GM19324 (cell line): ENCODE measurements around the gene SORCS3.

Experiments
- ATAC-seq: cut with Tn5 transposase; IDR thresholded peaks from one replicate; pipeline ENCODE4 v1.9.1; 2021; ENCODE audit warnings: mild to moderate bottlenecking, moderate library complexity; ENCODE audit not compliant: unreplicated experiment, low FRiP score

Gene SORCS3

DNA sequence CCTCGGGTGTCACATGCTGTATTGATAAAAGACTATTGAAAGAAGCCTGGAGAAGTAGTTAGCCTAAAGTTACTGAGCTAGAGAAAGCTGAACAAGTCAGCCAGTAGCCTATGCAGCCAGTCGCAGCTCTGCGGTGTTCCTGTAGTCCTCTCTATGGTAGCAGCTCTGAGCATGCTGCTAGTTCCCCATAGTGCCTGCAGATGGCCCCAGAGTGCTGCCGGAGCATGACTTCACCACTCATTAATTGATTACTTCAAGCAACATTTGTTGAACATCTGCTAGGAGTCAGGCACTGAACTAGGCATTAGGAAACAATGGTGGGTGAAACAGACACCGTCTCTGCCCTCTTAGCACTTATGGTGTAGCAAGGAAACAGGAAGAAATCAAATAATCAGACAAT, 422.7 kb downstream of the SORCS3 start:
- ATAC-seq: no peak

DNA sequence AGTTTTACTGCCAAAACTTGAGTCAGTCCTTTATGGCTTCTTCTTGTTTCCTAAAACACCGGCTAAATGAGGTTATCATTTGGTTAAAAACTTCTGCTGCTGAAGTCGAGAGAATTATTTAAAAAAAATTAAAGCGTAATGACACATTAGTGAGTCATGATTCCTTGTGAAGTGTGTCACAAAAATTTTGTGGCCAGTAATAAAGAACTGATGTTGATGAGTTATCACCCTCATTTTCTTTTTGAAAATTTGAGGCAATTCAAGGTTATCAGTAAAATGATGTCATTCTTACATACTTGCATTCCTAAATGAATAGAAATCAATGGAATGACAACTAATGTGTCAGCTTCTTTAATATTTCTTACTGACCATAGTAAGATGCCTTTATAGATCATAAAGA, 427.4 kb downstream of the SORCS3 start:
- ATAC-seq: no peak

DNA sequence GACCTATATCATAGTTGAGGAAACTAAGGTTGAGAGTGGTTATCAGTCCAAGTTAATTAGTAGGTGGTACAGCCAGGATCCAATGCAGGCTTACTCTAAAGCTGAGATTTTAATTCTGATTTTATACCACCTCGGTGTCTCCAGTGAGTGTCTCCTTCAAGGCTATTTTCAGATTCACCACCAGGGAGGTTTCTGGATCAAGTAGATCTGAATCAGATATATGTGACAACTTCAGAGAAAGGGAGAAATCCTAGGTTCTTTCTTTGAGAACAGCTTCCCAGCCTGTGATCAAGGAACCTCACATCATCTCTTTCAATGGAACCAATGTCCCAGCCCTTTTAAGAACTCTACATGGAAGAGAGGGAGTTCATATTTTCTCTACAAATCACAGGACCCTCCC, 429.2 kb downstream of the SORCS3 start:
- ATAC-seq: no peak

DNA sequence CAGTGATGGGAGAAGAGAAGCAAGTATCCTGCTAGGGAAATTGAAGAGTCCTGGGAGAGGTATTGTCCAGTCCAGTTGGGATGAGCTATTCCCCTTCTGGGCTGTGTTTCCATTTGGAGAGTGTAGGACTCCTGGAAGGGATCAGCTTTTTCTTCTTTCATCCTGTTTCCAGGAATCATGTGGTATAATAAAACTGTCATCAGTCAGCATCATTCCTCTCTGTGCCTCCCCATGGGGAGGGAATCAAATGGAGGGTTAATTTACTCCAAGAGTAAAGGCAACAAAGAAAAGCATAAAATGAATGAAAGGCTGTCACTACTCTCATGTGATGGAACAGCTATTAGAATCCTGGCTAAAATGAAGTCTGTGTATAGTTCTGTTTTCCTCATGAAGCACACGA, 429.9 kb downstream of the SORCS3 start:
- ATAC-seq: no peak

DNA sequence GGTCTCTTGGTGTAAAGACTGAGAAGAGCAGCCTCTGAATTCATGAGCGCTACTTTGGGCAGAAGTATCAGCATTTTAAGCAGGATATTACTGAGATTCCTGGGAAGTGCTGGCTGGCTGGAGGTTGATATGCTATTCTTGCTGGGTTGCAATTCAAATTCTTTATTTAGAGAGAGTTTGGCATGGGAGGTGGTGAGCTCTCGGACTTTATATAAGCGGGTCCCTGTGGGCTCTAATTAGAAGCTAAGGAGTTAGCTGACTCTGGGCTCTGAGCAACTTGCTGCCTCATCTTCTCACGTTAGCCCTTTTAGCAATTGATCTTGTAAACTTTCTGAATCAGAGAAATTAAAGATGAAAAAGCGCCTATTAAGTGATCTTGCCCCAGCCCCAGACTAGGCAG, 430.9 kb downstream of the SORCS3 start:
- no peak for ATAC-seq

DNA sequence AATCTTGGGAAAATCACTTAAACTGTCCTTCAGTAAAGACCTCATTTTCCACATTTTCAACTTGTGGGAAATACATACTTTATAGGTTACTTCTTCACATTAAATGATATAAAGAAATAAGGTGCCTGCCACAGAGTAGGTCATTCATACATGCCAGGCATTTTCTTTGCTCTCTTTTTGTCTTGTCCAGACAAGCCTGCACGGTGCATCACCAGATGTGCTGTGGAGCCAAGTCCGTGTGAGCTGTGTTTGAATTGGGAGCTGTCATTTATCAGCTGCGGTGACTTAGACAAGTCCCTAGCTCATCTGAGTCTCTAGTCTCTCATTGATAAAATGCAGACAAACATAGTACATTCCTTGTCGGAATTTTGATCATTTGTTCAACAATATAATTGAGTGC, 432.9 kb downstream of the SORCS3 start:
- ATAC-seq: no peak

DNA sequence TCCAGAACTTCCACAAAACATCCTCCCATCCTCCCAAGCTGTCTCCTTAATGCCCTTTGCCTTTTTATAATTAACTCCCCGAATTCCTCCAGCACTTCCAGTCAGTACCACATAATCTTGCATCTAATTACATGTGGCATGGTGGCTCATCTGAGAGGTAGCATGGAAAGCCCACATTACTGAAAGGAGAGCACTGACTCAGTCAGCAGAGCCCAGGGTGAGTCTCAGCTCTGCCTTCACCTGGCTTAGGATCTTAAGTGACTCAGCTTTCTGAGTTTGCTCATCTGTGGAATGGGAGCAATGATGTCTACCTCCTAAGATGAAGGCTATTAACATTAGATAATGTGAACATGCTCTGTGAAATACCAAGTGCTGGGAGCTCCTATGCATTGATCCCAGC, 433.9 kb downstream of the SORCS3 start:
- ATAC-seq: no peak

DNA sequence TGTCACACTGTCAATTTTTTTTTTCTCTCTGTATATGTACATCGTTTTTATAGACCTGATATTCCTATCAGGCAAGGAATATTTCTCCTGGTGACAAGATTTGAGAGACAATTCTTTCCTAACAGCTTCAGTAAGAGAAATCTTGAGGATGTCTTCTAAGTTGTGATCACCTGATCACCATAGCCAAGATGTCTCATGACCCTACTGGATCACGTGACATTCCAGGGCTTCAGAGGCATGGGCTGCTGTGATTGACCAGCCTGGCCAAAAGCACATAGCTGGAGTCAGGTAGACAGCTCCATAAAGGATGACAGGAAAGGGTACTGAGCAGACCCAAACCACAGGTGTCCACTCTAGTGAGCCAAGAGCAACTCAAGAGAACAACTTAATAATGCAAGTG, 444.9 kb downstream of the SORCS3 start:
- ATAC-seq: no peak

DNA sequence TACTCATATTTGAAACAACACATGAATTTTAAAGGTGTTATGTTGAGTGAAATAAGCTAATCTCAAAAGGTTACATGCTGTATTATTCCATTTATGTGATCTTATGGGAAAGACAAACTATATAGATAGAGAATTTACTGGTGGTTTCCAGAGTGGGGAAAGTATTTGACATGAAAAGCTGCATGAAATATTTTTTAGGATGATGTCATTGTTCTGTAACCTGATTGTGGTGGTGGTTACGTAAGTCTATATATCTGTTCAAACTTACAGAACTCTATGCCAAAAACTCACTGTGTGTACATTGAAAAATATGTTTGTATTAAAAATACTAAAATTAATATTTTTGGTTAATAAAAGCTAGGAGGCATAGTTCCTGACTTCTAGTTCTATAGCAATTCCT, 453.0 kb downstream of the SORCS3 start:
- no peak for ATAC-seq

DNA sequence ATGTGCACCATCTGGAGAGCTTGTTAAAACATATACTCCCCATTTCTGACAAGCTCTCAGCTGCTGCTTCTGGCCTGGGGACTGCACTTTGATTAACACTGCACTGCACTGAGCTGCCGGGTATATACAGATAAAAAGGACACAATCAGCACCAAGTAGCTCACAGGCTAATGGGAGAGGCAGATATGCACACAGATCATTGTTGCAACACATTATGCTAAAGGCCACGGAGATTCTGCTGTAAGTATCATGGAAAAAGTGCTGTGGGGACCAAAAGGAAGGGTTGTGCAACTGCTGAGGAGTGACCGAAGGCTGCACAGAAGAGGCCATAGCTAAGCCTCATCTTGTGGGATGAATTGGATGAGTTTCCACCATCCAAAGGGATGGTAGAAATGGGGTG, 455.2 kb downstream of the SORCS3 start:
- no peak for ATAC-seq

DNA sequence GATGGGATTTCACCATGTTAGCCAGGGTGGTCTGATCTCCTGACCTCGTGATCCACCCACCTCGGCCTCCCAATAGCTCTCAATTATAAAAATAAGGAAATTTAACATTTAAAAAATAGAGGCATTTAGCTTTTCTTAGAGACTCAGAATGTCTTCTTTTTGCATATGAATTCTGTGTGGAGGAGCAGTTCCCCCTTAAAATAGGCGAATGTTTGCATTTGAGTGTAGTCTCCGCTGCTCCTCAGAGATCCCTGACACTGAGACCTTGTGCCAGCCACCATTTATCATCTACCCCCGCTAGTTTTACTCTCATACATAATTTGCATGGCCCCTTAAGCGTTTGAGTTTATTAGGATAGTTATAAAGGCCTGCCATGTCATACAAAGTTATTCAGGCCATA, 461.9 kb downstream of the SORCS3 start:
- ATAC-seq: no peak

DNA sequence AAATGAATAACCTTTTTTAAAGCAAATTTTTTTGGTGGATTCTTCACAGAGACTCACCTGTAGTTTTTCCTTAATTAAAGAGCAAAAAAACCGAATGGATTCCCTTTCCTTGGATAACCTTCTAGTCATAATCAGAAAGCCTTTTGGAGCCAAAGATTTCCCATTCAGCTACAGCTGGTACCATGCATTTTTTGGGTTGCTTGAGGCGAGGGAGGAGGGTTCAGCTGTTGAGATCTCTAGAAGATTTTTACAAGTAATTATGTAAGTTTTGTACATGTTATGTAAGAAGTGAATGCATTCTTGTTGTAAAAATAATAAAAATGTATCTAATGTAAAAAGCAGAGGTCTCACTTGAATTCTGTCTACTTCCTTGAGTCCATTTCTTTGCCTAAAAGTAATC, 463.2 kb downstream of the SORCS3 start:
- ATAC-seq: no peak

DNA sequence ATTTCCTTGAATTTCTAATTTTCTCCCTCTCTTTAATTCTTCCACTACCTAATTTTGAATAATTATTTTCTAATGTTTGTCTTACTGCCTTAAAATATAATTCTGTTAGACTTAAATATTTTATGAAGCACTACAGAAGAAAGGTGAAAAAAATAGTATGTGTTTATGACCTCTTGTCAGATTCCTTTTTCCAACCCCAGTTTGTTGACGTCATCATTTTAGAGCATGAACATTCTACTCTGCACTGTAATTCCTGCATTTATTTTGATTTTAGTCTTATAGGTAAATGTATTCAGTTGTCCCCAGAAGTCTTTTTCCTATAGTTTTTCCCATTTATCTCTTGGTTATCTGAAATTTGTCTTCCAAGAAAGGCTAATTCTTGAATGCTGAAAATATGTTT, 468.1 kb downstream of the SORCS3 start:
- ATAC-seq: no peak

DNA sequence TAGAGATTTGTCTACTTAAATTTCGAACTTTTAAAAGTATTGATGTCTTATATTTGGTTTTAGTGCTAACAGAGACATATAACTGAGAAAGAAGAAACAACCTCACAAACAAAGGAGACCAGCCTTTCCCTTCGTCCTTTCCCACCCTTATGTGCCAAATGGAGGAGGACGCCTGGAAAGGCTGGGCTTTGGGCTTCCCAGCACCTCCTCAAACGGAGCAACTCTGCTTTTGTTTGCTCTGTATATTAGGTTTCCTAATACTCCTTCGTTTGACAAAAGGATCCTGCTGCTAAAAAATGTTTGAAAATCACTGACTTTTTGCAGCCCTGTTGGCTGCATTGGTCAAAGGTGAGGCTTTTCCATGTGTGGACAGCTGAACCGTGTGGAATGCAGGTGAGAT, 471.8 kb downstream of the SORCS3 start:
- no peak for ATAC-seq

DNA sequence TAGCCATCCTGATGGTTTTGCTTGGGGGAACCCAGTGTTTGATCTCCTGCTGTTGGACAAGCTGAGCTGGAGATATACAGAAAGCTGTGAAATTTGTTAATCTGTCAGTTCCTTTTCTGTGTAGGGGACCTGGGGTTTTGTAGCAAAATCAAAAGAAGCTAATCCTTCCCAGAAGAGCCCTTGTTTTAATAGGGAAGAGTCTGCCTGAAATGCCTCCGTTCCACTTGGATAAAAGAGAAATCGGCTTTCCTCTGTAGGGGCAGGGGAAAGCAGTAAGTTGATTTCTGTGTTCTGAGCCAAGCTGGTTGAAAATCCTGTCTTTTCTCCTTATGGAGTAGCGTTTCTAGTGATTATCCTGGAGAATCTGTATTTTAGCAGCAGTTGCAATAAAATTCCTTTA, 472.6 kb downstream of the SORCS3 start:
- no peak for ATAC-seq

DNA sequence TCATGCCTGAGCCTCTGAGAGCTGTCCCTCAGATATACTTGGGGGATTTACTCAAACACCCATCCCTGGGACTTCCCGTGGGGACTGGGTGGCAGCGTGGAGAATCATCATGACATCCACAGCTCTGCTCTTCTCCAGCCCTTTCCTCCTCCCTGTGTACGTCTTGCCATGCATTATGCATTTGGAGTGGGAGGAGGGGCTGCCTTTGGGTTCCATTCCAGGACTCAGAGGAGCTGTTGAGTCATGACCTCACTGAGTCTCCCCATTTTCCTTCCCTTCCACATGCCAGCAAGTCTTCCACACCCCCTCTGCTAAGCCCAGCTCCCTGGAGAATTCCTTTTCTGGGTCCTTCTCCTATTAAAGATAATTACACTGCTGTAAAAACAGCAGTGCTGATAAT, 480.7 kb downstream of the SORCS3 start:
- ATAC-seq: no peak

DNA sequence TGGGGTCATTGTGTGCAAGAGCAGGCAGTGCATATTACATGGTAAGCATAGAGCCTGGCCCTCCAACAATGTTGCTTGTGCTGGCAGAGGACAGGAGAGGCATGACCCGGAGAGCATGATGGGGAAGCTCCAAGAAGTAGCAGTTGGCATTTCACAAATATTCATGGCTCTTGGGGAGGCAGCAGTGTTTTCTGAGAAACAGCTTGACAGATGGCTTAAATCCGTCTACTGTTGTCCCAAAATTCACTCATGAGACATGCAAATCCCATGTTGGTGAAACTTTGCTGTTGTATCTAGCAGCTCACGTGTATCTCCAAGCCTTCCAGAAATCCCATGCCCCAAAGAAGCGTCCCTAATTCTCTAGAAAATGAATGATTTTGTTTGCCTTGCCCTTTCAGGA, 487.0 kb downstream of the SORCS3 start:
- no peak for ATAC-seq

DNA sequence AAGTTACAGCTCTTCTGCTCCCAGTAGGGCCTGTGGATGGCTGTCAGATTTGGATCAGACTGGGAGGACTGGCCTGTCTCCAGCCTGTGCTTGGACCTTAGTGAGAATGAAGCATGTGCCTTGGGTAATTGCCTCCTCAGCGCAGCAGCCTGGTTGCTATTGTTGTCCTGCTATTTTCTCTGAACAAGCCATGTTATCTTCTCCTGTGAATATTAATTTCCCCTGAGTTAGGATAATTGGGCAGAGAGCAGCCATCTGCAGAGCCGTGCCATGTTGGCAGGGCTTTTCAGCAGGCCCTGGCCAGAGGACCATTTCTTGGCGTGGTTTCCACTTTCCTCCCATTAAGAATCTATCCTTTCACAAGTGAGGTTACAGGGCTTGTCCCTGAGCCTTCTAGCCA, 497.3 kb downstream of the SORCS3 start:
- no peak for ATAC-seq

DNA sequence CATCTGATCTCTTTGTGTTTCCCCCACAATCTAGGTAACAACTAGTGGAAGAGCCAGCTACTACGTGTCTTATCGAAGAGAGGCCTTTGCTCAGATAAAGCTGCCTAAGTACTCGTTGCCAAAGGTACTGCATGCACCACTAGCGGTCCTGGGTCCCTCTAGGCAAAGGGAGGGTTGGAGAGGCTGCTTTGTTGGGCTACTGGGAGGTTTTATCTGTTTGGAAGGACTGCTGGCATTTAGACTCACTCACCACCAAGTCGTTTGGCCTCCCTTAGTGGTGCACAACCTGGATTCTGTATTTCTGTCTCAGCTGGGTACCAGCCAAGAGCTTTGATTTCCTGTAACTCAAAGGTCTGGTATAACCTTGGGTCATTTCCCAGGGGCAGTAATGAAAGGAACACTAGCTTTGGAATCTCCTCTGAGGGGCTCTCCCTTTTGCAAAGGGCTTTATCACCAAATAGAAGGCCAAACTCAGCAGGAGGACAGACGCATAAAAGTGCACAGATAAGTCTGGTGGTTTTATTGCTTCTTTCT, 498.3 kb downstream of the SORCS3 start:
- ATAC-seq: no peak

DNA sequence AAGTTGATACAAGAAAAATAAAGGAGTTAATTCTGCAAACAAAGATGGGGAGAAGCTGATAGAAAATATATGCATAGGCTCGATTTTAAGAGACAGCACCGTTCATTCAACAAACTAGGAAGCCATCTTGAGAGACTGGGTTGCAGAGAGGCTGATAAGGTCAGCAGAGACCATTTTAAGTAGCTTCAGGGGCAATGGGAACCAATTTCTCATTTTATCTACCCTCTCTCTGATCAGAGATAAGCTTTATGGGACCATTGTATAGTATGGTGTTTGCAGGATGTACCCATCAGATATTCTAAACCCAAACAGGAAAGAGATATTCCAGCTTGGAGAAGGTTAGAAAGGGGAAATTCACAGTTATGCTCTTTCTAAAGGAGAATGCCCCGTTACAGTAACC, 499.5 kb downstream of the SORCS3 start:
- ATAC-seq: no peak

DNA sequence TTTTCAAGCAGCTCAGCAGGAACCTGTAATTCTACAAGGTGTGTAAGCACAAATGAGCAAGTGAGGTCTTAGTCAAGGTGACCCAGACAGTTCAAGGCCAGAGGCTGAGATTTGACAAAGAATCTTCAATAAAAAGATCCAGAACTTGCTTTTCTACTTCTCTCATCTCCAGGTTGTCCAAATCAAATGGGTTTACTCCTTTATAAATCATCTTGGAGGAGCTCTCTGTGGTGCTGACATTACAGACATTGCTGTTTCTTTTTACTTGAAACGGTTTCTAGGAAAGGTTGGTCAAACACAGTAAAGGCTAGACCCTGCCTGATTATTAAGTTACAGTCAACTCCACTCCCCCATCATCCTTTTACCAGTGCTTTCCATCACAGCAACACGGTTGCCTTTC, 504.6 kb downstream of the SORCS3 start:
- no peak for ATAC-seq

DNA sequence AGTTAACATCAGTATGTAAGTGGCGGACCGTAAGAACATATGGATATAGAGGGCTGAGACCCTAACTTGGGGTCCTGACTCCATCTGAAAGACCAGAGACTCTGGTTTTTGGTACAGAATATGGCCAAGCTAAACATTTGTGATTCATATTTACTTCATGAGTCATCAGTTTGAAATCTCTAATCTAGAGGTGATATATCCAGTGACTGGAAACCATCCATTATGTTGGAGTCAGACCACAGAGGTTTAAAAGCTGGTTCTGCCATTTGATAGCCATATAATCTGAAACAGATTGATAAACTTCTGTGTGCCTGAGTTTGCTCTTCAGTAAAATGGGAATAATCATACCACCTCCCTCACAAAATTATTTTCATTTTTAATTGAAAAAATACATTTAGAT, 505.3 kb downstream of the SORCS3 start:
- no peak for ATAC-seq

DNA sequence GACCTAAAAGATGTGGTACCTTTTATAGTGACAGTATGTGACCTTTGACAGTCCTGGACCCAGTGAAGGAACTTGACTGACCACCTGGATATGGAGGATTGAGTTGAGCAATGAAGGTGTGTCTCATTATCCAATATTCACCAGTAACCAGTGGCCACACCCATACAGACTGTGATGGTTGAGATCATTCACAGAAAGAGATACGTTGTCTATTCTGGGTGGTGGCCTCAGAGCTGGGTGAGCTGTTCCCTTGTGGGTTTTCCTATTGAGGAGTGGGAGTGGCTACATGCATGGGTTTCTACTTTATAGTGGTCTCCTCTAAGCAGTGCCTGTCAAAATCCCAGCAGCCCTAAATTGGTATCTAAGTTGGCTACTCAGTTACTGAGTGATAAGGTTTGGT, 507.4 kb downstream of the SORCS3 start:
- no peak for ATAC-seq
